Osteoblast (primary cell): ENCODE measurements around the gene RTL1. TPM values are rescaled to one million over a fixed set of nuclear protein-coding genes. Genes with fewer than 3 reads are reported as not detected.

ENCODE experiments used
- DNase-seq: peaks from one replicate; pipeline ENCODE4 v3.0.0; 2011; ENCODE audit warnings: low spot score, mixed read lengths; ENCODE audit not compliant: insufficient read length; ENCODE audit errors: missing footprints
- H2AFZ ChIP-seq: 2 replicates; pipeline ENCODE4 v1.6.0; 2011; ENCODE audit warnings: mild to moderate bottlenecking, low read length
- H3K27ac ChIP-seq: 2 replicates; pipeline ENCODE4 v1.5.1; 2011; ENCODE audit warnings: mild to moderate bottlenecking, low read depth, low read length, moderate library complexity
- H3K27me3 ChIP-seq: 2 replicates; pipeline ENCODE4 v1.6.0; 2012; ENCODE audit warnings: mild to moderate bottlenecking, control low read depth, inconsistent platforms, low read length, moderate library complexity; ENCODE audit not compliant: insufficient read depth
- H3K36me3 ChIP-seq: 2 replicates; pipeline ENCODE4 v1.5.1; 2011; ENCODE audit warnings: mild to moderate bottlenecking, low read length, control low read depth, moderate library complexity; ENCODE audit not compliant: insufficient read depth
- H3K4me1 ChIP-seq: 2 replicates; pipeline ENCODE4 v1.5.1; 2011; ENCODE audit warnings: mild to moderate bottlenecking, low read length, control low read depth, moderate library complexity; ENCODE audit not compliant: insufficient read depth
- H3K4me2 ChIP-seq: 2 replicates; pipeline ENCODE4 v1.6.0; 2011; ENCODE audit warnings: mild to moderate bottlenecking, low read length; ENCODE audit not compliant: insufficient read depth
- H3K4me3 ChIP-seq: fragments of 200-600 bp; sonication (generic); 3 replicates; pipeline ENCODE4 v1.5.1; 2012; ENCODE audit warnings: mild to moderate bottlenecking, low read length, inconsistent platforms; ENCODE audit not compliant: insufficient read depth
- H3K79me2 ChIP-seq: 2 replicates; pipeline ENCODE4 v1.6.0; 2012; ENCODE audit warnings: mild to moderate bottlenecking, low read length, control low read depth, inconsistent platforms; ENCODE audit not compliant: insufficient read depth
- H3K9me3 ChIP-seq: 2 replicates; pipeline ENCODE4 v1.5.1; 2011; ENCODE audit warnings: low read depth, low read length, control low read depth
- H4K20me1 ChIP-seq: 2 replicates; pipeline ENCODE4 v1.6.0; 2012; ENCODE audit warnings: mild to moderate bottlenecking, low read length, control low read depth; ENCODE audit not compliant: insufficient read depth
- total RNA-seq: library from RNA; depleted of rRNA; stranded (reverse); fragments of >200 nt; gene quantifications from 2 replicates; pipeline ENCODE4 v1.2.3, GENCODE V29; 2012
- TF ChIP-seq, protein P1 (sequence below): IDR thresholded peaks from 2 replicates; pipeline ENCODE4 v1.5.1; 2011; ENCODE audit warnings: mild to moderate bottlenecking, low read depth, low read length, moderate library complexity; ENCODE audit errors: extremely low read depth

RTL1 gene
- total RNA-seq, 1 donor = not detected

DNA sequence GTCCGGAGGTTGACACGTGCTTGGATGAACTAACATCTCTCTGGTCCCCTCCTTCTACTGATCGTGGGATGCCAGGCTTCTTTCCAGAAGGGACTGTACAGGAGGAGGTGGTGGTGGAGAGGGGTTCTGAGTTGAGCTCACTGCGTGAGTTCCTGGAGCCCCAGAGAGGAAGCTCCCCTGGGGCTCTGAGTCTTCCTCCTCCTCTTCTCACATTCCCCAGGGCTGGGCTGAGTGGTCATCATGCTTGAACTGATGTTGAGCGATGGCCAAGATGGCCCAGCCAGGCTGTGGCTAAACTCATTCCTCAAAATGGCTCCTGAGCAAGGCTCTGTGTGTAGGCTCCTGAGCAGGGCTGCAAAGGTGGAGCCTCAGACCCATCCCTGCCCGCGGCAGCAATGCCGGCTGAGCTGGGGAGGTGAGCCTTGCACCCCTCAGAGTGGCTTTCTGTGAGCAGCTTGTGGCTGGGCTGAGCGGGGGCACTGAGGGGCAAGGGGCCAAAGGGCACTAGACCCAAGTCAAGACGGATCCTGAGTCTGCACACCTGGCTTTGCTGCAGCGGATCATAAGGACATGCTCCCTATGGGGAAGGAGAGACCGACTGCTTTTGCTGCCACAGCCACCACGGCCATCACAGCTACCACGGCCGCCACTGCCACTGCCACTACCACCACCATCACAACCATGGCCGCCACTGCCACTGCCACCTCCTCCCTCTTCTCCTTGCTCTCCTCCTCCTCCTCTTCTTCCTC lies 42.2 kb downstream of the RTL1 start:
- Histone ChIP-seq H3K9me3 (no peaks in the 10 kb centered on the region), H3K36me3 (peaks cover 30% of the 10 kb centered on the region), H3K4me1 (peaks cover 15% of the 10 kb centered on the region), H3K27ac (no peak overlapping the region), H4K20me1 (peaks cover 76% of the 10 kb centered on the region), H3K4me3 (no peak overlapping the region), H3K4me2 (no peak overlapping the region), H2AFZ (no peak overlapping the region), H3K79me2 (peaks cover 93% of the 10 kb centered on the region), H3K27me3 (no peaks in the 10 kb centered on the region)
- DNase-seq = peak; percentile 90
- TF ChIP-seq, protein P1, sequence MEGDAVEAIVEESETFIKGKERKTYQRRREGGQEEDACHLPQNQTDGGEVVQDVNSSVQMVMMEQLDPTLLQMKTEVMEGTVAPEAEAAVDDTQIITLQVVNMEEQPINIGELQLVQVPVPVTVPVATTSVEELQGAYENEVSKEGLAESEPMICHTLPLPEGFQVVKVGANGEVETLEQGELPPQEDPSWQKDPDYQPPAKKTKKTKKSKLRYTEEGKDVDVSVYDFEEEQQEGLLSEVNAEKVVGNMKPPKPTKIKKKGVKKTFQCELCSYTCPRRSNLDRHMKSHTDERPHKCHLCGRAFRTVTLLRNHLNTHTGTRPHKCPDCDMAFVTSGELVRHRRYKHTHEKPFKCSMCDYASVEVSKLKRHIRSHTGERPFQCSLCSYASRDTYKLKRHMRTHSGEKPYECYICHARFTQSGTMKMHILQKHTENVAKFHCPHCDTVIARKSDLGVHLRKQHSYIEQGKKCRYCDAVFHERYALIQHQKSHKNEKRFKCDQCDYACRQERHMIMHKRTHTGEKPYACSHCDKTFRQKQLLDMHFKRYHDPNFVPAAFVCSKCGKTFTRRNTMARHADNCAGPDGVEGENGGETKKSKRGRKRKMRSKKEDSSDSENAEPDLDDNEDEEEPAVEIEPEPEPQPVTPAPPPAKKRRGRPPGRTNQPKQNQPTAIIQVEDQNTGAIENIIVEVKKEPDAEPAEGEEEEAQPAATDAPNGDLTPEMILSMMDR = no peak

- Histone ChIP-seq H3K4me3 (no peak overlapping the region), H3K79me2 (peaks cover 94% of the 10 kb centered on the region), H2AFZ (no peak overlapping the region), H3K36me3 (peaks cover 35% of the 10 kb centered on the region), H3K27me3 (no peaks in the 10 kb centered on the region), H3K4me2 (no peak overlapping the region), H4K20me1 (peaks cover 77% of the 10 kb centered on the region), H3K27ac (no peak overlapping the region), H3K9me3 (no peaks in the 10 kb centered on the region), H3K4me1 (peaks cover 15% of the 10 kb centered on the region)
- peak; percentile 53 for DNase-seq
- TF ChIP-seq, protein P1 = no peak
Measured at GRCh38 chr14:100860556-100861187, 42.9 kb downstream of the RTL1 start.

GRCh38 chr14:100859781-100860180 lies 43.7 kb downstream of the RTL1 start:
- no peaks in the 10 kb centered on the region for H3K27me3 ChIP-seq
- no peak overlapping the region for H3K4me2 ChIP-seq
- DNase-seq = no peak
- no peak overlapping the region for H3K27ac ChIP-seq
- peaks cover 77% of the 10 kb centered on the region for H4K20me1 ChIP-seq
- H3K4me3 ChIP-seq = no peak overlapping the region
- peaks cover 38% of the 10 kb centered on the region for H3K36me3 ChIP-seq
- peaks cover 95% of the 10 kb centered on the region for H3K79me2 ChIP-seq
- H3K9me3 ChIP-seq = no peaks in the 10 kb centered on the region
- TF ChIP-seq, protein P1 = no peak
- H2AFZ ChIP-seq = no peak overlapping the region
- peaks cover 7% of the 10 kb centered on the region for H3K4me1 ChIP-seq

DNA sequence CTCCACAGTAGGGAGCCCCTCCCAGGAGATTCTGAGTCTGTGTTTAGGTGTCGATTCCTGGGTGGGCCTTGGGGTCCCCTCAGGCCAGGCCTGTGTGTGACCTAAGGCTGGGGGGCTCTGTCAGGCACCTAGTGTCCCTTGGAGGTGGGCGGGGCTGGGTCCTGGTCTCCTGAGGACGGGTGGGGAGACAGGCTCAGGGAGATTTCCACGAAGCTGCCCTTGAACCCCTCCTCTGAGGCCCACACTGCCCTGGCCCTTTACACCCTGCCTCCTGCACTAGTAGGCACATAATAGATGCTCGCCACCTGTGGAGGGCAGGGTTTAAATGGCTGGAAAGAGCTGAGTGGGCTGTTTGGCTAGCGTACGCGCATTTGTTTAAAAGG lies 44.7 kb downstream of the RTL1 start:
- H3K4me1 ChIP-seq = peaks cover 7% of the 10 kb centered on the region
- H3K27ac ChIP-seq = no peak overlapping the region
- peak; percentile 17 for DNase-seq
- no peak overlapping the region for H3K4me3 ChIP-seq
- no peaks in the 10 kb centered on the region for H3K27me3 ChIP-seq
- no peaks in the 10 kb centered on the region for H3K9me3 ChIP-seq
- TF ChIP-seq, protein P1 = no peak
- peaks cover 74% of the 10 kb centered on the region for H4K20me1 ChIP-seq
- H3K36me3 ChIP-seq = peaks cover 40% of the 10 kb centered on the region
- no peak overlapping the region for H3K4me2 ChIP-seq
- H3K79me2 ChIP-seq = peaks cover 99% of the 10 kb centered on the region
- H2AFZ ChIP-seq = no peak overlapping the region
